MM.1S (cell line): ENCODE results near the gene CFAP69.

Experiments used
- DNase-seq: peaks from one replicate; pipeline ENCODE4 v3.0.0-alpha.2; 2015
- H2AFZ ChIP-seq: fragments of 300-600 bp; sonication (generic); 2 replicates; pipeline ENCODE4 v1.6.0; 2016; ENCODE audit warnings: antibody characterized with exemption, low read length
- H3F3A ChIP-seq: fragments of 300-600 bp; sonication (generic); 2 replicates; pipeline ENCODE4 v1.6.1; 2016; ENCODE audit warnings: mild to moderate bottlenecking, antibody characterized with exemption, low read length, moderate library complexity, mixed read lengths; ENCODE audit not compliant: insufficient read depth
- H3K27ac ChIP-seq: fragments of 300-600 bp; sonication (generic); 2 replicates; pipeline ENCODE4 v1.5.1; 2016; ENCODE audit warnings: mild to moderate bottlenecking, low read length
- H3K27me3 ChIP-seq: fragments of 300-600 bp; sonication (generic); replicated peaks from 2 replicates; pipeline ENCODE4 v1.6.0; 2016; ENCODE audit warnings: low read length; ENCODE audit not compliant: insufficient read depth
- H3K36me3 ChIP-seq: fragments of 300-600 bp; sonication (generic); replicated peaks from 2 replicates; pipeline ENCODE4 v1.6.1; 2016; ENCODE audit warnings: mild to moderate bottlenecking, low read length, mixed read lengths; ENCODE audit not compliant: insufficient read depth
- H3K4me1 ChIP-seq: fragments of 300-600 bp; sonication (generic); 2 replicates; pipeline ENCODE4 v1.6.1; 2016; ENCODE audit warnings: low read length, mixed read lengths
- H3K4me2 ChIP-seq: fragments of 300-600 bp; sonication (generic); 2 replicates; pipeline ENCODE4 v1.6.0; 2016; ENCODE audit warnings: low read depth, low read length
- H3K4me3 ChIP-seq: fragments of 300-600 bp; sonication (generic); 2 replicates; pipeline ENCODE4 v1.5.1; 2016; ENCODE audit warnings: low read length, mixed read lengths
- H3K79me2 ChIP-seq: fragments of 300-600 bp; sonication (generic); 2 replicates; pipeline ENCODE4 v1.6.1; 2016; ENCODE audit warnings: mixed run types, low read length, mixed read lengths
- H3K9ac ChIP-seq: fragments of 300-600 bp; sonication (generic); 2 replicates; pipeline ENCODE4 v1.6.1; 2016; ENCODE audit warnings: low read length, mixed read lengths
- H3K9me2 ChIP-seq: fragments of 300-600 bp; sonication (generic); replicated peaks from 2 replicates; pipeline ENCODE4 v1.6.1; 2016; ENCODE audit warnings: mild to moderate bottlenecking, low read length, mixed read lengths; ENCODE audit not compliant: insufficient read depth
- H3K9me3 ChIP-seq: fragments of 300-600 bp; sonication (generic); replicated peaks from 2 replicates; pipeline ENCODE4 v1.6.1; 2016; ENCODE audit warnings: mild to moderate bottlenecking, low read length, mixed read lengths; ENCODE audit not compliant: insufficient read depth
- H4K20me1 ChIP-seq: fragments of 300-600 bp; sonication (generic); 2 replicates; pipeline ENCODE4 v1.6.1; 2016; ENCODE audit warnings: mild to moderate bottlenecking, low read length, moderate library complexity, mixed read lengths; ENCODE audit not compliant: insufficient read depth
- CTCF ChIP-seq: fragments of 300-600 bp; sonication (generic); IDR thresholded peaks from 2 replicates; pipeline ENCODE4 v1.5.1; 2016; ENCODE audit warnings: antibody characterized with exemption, low read length, mixed read lengths
- EZH2 ChIP-seq: fragments of 300-600 bp; sonication (generic); optimal IDR thresholded peaks from 2 replicates; pipeline ENCODE3; 2017; ENCODE audit warnings: low read depth, mild to moderate bottlenecking, antibody characterized with exemption, low read length, mixed read lengths
- EZH2phosphoT487 ChIP-seq: fragments of 300-600 bp; sonication (generic); IDR thresholded peaks from 2 replicates; pipeline ENCODE4 v1.6.1; 2018; ENCODE audit warnings: antibody characterized with exemption, low read length

CFAP69 gene

GRCh38 chr7:90238022-90238421 lies 7.0 kb upstream of the CFAP69 start:
- no peaks in the 10 kb centered on the region for H4K20me1 ChIP-seq
- H3K9me2 ChIP-seq = no peaks in the 10 kb centered on the region
- H3K27ac ChIP-seq = no peak overlapping the region
- no peaks in the 10 kb centered on the region for H3K36me3 ChIP-seq
- no peaks in the 10 kb centered on the region for H3K79me2 ChIP-seq
- H3K9me3 ChIP-seq = no peaks in the 10 kb centered on the region
- H3K4me1 ChIP-seq = peaks cover 6% of the 10 kb centered on the region; the same call in 1 of the 2 replicates
- H3K4me2 ChIP-seq = no peak overlapping the region
- H3F3A ChIP-seq = no peaks in the 10 kb centered on the region
- no peak overlapping the region for H2AFZ ChIP-seq
- no peak overlapping the region for H3K9ac ChIP-seq
- no peak for DNase-seq
- H3K27me3 ChIP-seq = no peaks in the 10 kb centered on the region
- TF ChIP-seq CTCF (no peak), EZH2phosphoT487 (no peak), EZH2 (no peak)
- H3K4me3 ChIP-seq = no peak overlapping the region

GRCh38 chr7:90238583-90238982 lies 6.4 kb upstream of the CFAP69 start:
- H3K36me3 ChIP-seq = no peaks in the 10 kb centered on the region
- no peaks in the 10 kb centered on the region for H3K27me3 ChIP-seq
- H3K4me2 ChIP-seq = no peak overlapping the region
- H3K27ac ChIP-seq = no peak overlapping the region
- no peaks in the 10 kb centered on the region for H3K79me2 ChIP-seq
- DNase-seq = no peak
- H3K4me1 ChIP-seq = peaks cover 6% of the 10 kb centered on the region; the same call in 1 of the 2 replicates
- TF ChIP-seq CTCF = no peak
- TF ChIP-seq EZH2 = no peak
- no peak for TF ChIP-seq EZH2phosphoT487
- no peaks in the 10 kb centered on the region for H3K9me3 ChIP-seq
- H4K20me1 ChIP-seq = no peaks in the 10 kb centered on the region
- no peak overlapping the region for H3K9ac ChIP-seq
- no peak overlapping the region for H2AFZ ChIP-seq
- H3F3A ChIP-seq = peaks cover 3% of the 10 kb centered on the region; the same call in 1 of the 2 replicates
- no peaks in the 10 kb centered on the region for H3K9me2 ChIP-seq
- H3K4me3 ChIP-seq = no peak overlapping the region

- Histone ChIP-seq H2AFZ (peak overlapping the region; percentile 68; the same call in 1 of the 2 replicates), H3K27ac (no peak overlapping the region)
These were observed 5.9 kb upstream of the CFAP69 start for GRCh38 chr7:90239050-90239449.

More at GRCh38 chr7:90239050-90239449, 5.9 kb upstream of the CFAP69 start:
- Histone ChIP-seq H4K20me1 (no peaks in the 10 kb centered on the region), H3K9ac (no peak overlapping the region), H3K79me2 (no peaks in the 10 kb centered on the region), H3K27me3 (no peaks in the 10 kb centered on the region), H3K36me3 (no peaks in the 10 kb centered on the region), H3K4me2 (peak overlapping the region; percentile 49; the same call in 1 of the 2 replicates), H3F3A (peaks cover 3% of the 10 kb centered on the region; the same call in 1 of the 2 replicates), H3K4me3 (peak overlapping the region; percentile 8; the same call in 1 of the 2 replicates), H3K9me3 (no peaks in the 10 kb centered on the region), H3K9me2 (no peaks in the 10 kb centered on the region), H3K4me1 (peaks cover 6% of the 10 kb centered on the region; the same call in 1 of the 2 replicates)
- TF ChIP-seq CTCF = no peak
- no peak for TF ChIP-seq EZH2phosphoT487
- no peak for TF ChIP-seq EZH2
- DNase-seq = no peak
